B cell (primary cell): ENCODE measurements around the gene DAG1. TPM values are rescaled to one million over a fixed set of nuclear protein-coding genes. Genes with fewer than 3 reads are reported as not detected.

Experiments
- ATAC-seq: fragments of 200-7000 bp; cut with Tn5 transposase; one replicate; pipeline ENCODE4 v1.10.0; 2021; ENCODE audit warnings: low read depth, mild to moderate bottlenecking, moderate number of reproducible peaks, moderate library complexity
- CTCF ChIA-PET: fragments of 350-600 bp; sonication (Branson Sonifier 250); formaldehyde crosslinking; loops from one replicate; lab custom pipeline; 2021; ENCODE audit warnings: antibody characterized with exemption, inconsistent platforms; lab: Charles Lee
- POLR2A ChIA-PET: fragments of 350-600 bp; sonication (Branson Sonifier 250); formaldehyde crosslinking; loops from one replicate; lab custom pipeline; 2021; ENCODE audit warnings: antibody characterized with exemption; lab: Charles Lee
- DNase-seq: peaks from one replicate; pipeline ENCODE4 v3.0.0; 2013
- H2AFZ ChIP-seq: 2 replicates; pipeline ENCODE4 v1.6.1; 2012; ENCODE audit warnings: mild to moderate bottlenecking, low read depth, low read length; ENCODE audit not compliant: insufficient read depth, poor library complexity, severe bottlenecking
- H3K27ac ChIP-seq, 2 donors: 1 replicate in 1 of 2; 2 replicates in 1 of 2; pipeline ENCODE4 v1.5.1; 2012 to 2013; ENCODE audit warnings: low read length in 2 of 2, mild to moderate bottlenecking in 2 of 2, moderate library complexity in 1 of 2
- H3K27me3 ChIP-seq, 4 experiments: fragments of 200-600 bp in 1 of 4; sonication (generic) in 1 of 4; replicated peaks in 1 of 4; 1 replicate in 2 of 4; 2 replicates in 2 of 4; pipeline versions ENCODE4 v1.6.1 to v1.7.0; 2013 to 2016; ENCODE audit warnings: low read length in 3 of 4, mild to moderate bottlenecking in 2 of 4, mixed read lengths in 1 of 4, moderate library complexity in 1 of 4; ENCODE audit not compliant: insufficient read depth in 4 of 4, control insufficient read depth in 3 of 4; ENCODE audit errors: control extremely low read depth in 1 of 4
- H3K36me3 ChIP-seq, 2 experiments: replicated peaks in 1 of 2; 1 replicate in 1 of 2; 2 replicates in 1 of 2; pipeline versions ENCODE4 v1.6.1 to v1.7.1; 2013; ENCODE audit warnings: low read length in 1 of 2; ENCODE audit not compliant: insufficient read depth in 2 of 2, control insufficient read depth in 1 of 2; ENCODE audit errors: control extremely low read depth in 1 of 2, extremely low read depth in 1 of 2
- H3K4me1 ChIP-seq, 2 donors: fragments of 200-600 bp in 1 of 2; sonication (generic) in 1 of 2; 1 replicate in 1 of 2; 2 replicates in 1 of 2; pipeline versions ENCODE4 v1.5.1 to v1.6.1; 2013 to 2017; ENCODE audit warnings: low read length in 2 of 2; ENCODE audit not compliant: control insufficient read depth in 2 of 2, insufficient read depth in 2 of 2
- H3K4me2 ChIP-seq: replicated peaks from 2 replicates; pipeline ENCODE3; 2012; ENCODE audit warnings: mild to moderate bottlenecking, low read depth, low read length; ENCODE audit not compliant: poor library complexity, severe bottlenecking
- H3K4me3 ChIP-seq, 5 experiments: fragments of 200-600 bp in 1 of 5; sonication (generic) in 1 of 5; 1 replicate in 3 of 5; 2 replicates in 2 of 5; pipeline versions ENCODE4 v1.5.1 to v1.7.0; 2011 to 2016; ENCODE audit warnings: low read length in 4 of 5, mild to moderate bottlenecking in 4 of 5, low read depth in 2 of 5, control low read depth in 1 of 5, moderate library complexity in 1 of 5; ENCODE audit not compliant: insufficient read depth in 1 of 5; ENCODE audit errors: control extremely low read depth in 1 of 5, extremely low read depth in 1 of 5
- H3K79me2 ChIP-seq: fragments of 200-600 bp; sonication (generic); one replicate; pipeline ENCODE4 v1.6.0; 2016; ENCODE audit warnings: low read length; ENCODE audit not compliant: control insufficient read depth, insufficient read depth
- H3K9ac ChIP-seq: fragments of 200-600 bp; sonication (generic); 2 replicates; pipeline ENCODE4 v1.6.1; 2017; ENCODE audit warnings: mild to moderate bottlenecking, low read length, moderate library complexity
- H3K9me3 ChIP-seq, 3 donors: one replicate each; pipeline versions ENCODE4 v1.6.1 to v1.7.1; 2013; ENCODE audit warnings: low read length in 2 of 3; ENCODE audit not compliant: control insufficient read depth in 2 of 3, insufficient read depth in 1 of 3; ENCODE audit errors: control extremely low read depth in 1 of 3
- H4K20me1 ChIP-seq: 2 replicates; pipeline ENCODE4 v1.6.0; 2012; ENCODE audit warnings: mild to moderate bottlenecking, low read length; ENCODE audit not compliant: insufficient read depth, control insufficient read depth, poor library complexity, severe bottlenecking
- H3K27ac Mint-ChIP-seq: one replicate; pipeline ENCODE4 v1.8.0; 2021; ENCODE audit warnings: mixed read lengths
- H3K27me3 Mint-ChIP-seq: one replicate; pipeline ENCODE4 v1.8.0; 2021; ENCODE audit warnings: mixed read lengths
- H3K4me1 Mint-ChIP-seq: one replicate; pipeline ENCODE4 v1.8.0; 2021; ENCODE audit warnings: mixed read lengths
- H3K4me3 Mint-ChIP-seq: one replicate; pipeline ENCODE4 v1.8.0; 2021; ENCODE audit warnings: mixed read lengths
- H3K9me3 Mint-ChIP-seq: one replicate; pipeline ENCODE4 v1.8.0; 2022; ENCODE audit warnings: mixed read lengths; ENCODE audit not compliant: insufficient read depth
- CTCF ChIP-seq: fragments of 200-600 bp; IDR thresholded peaks from one replicate; pipeline ENCODE4 v1.8.0; 2022; ENCODE audit warnings: antibody characterized with exemption, mild to moderate bottlenecking
- EZH2 ChIP-seq: IDR thresholded peaks from 2 replicates; pipeline ENCODE4 v1.6.1; 2012; ENCODE audit warnings: borderline replicate concordance, low read depth, mild to moderate bottlenecking, moderate library complexity, low read length; ENCODE audit not compliant: insufficient read depth, poor library complexity, severe bottlenecking
- WGBS: methylation state at CpG from one replicate; pipeline ENCODE4 v1.1.5; 2013; ENCODE audit warnings: missing lambda C conversion rate; ENCODE audit not compliant: insufficient coverage; 5-methylcytosine and 5-hydroxymethylcytosine counted together
- intact Hi-C: fragments of 100-400 bp; cut with micrococcal nuclease; formaldehyde crosslinking; loops from one replicate; pipeline ENCODE4 v1.10.0; 2022
- polyA plus RNA-seq: library from polyadenylated mRNA; depleted of rRNA; stranded (reverse); fragments of >200 nt; gene quantifications from 2 replicates; pipeline ENCODE4 v1.2.3, GENCODE V29; 2012
- total RNA-seq, 2 donors: library from RNA; stranded (reverse); fragments of 120-200 nt in 1 of 2; gene quantifications; 1 replicate in 1 of 2; 2 replicates in 1 of 2; pipeline versions ENCODE4 v1.2.3 to v1.2.4, GENCODE V29; 2013 to 2022

DAG1 gene
- total and polyA plus RNA-seq, 2 donors (not counting 1 experiment from before 2014, with no cell fraction given): 9.6 to 27.2 TPM

GRCh38 chr3:49556500-49557275 is 86.6 kb downstream of the DAG1 start:
- no peak overlapping the region for H3K4me2 ChIP-seq
- no peaks in the 10 kb centered on the region for H3K9me3 Mint-ChIP-seq
- H3K27ac ChIP-seq: no peak overlapping the region
- H3K27me3 ChIP-seq: peaks cover 0 to 71% (median 28%) of the 10 kb centered on the region in 4 experiments
- H3K9ac ChIP-seq: no peak overlapping the region
- H2AFZ ChIP-seq: no peak overlapping the region
- no peaks in the 10 kb centered on the region for H4K20me1 ChIP-seq
- TF ChIP-seq EZH2: no peak
- no peak for TF ChIP-seq CTCF
- no peaks in the 10 kb centered on the region for H3K36me3 ChIP-seq
- CTCF ChIA-PET: interaction anchor here (4.2 kb wide), 1 partner anchor 17 kb away, joined by 28 read pairs; no protein-coding TSS in a partner anchor
- peaks cover 10% of the 10 kb centered on the region for H3K4me1 Mint-ChIP-seq
- H3K79me2 ChIP-seq: no peaks in the 10 kb centered on the region
- H3K9me3 ChIP-seq: peaks cover 0 to 5% (median 3%) of the 10 kb centered on the region in 3 donors
- no peak for DNase-seq
- POLR2A ChIA-PET: no interaction called here
- ATAC-seq: no peak
- intact Hi-C loops: no loop called here
- no peak overlapping the region for H3K4me3 Mint-ChIP-seq
- 100% methylated on average over 2 of the region's 3 CpGs for WGBS
- H3K4me1 ChIP-seq: peaks cover 15% of the 10 kb centered on the region in 2 donors
- peaks cover 54% of the 10 kb centered on the region for H3K27me3 Mint-ChIP-seq
- H3K4me3 ChIP-seq: no peak overlapping the region
- no peak overlapping the region for H3K27ac Mint-ChIP-seq

GRCh38 chr3:49563040-49563578 is 93.0 kb downstream of the DAG1 start:
- H2AFZ ChIP-seq: no peak overlapping the region
- H3K27ac ChIP-seq: no peak overlapping the region
- H3K9me3 ChIP-seq: peaks cover 0 to 2% (median 0%) of the 10 kb centered on the region in 3 donors
- H3K36me3 ChIP-seq: no peaks in the 10 kb centered on the region
- no peak overlapping the region for H3K4me2 ChIP-seq
- Mint-ChIP-seq H3K4me1 (no peaks in the 10 kb centered on the region), H3K27me3 (peaks cover 35% of the 10 kb centered on the region), H3K4me3 (no peak overlapping the region), H3K9me3 (no peaks in the 10 kb centered on the region), H3K27ac (no peak overlapping the region)
- ChIA-PET POLR2A (no interaction called here), CTCF (interaction anchor here (1.0 kb wide), 1 partner anchor 24 kb away, joined by 3 read pairs; no protein-coding TSS in a partner anchor)
- 87% methylated on average over 2 of the region's 4 CpGs for WGBS
- ATAC-seq (no peak), DNase-seq (no peak)
- TF ChIP-seq CTCF (no peak), EZH2 (no peak)
- H3K4me3 ChIP-seq: no peak overlapping the region
- no peaks in the 10 kb centered on the region for H3K79me2 ChIP-seq
- H3K9ac ChIP-seq: no peak overlapping the region
- H3K4me1 ChIP-seq: no peaks in the 10 kb centered on the region
- intact Hi-C loops: no loop called here
- H3K27me3 ChIP-seq: peaks cover 0 to 24% (median 7%) of the 10 kb centered on the region in 4 experiments
- H4K20me1 ChIP-seq: no peaks in the 10 kb centered on the region
